GM12878 (cell line): ENCODE results near the gene HSBP1L1. TPM values are rescaled to one million over a fixed set of nuclear protein-coding genes. Genes with fewer than 3 reads are reported as not detected.

Source experiments
- ATAC-seq: fragments of 200-7000 bp; cut with Tn5 transposase; 3 replicates; pipeline ENCODE4 v1.9.1; 2020; ENCODE audit warnings: mild to moderate bottlenecking, moderate library complexity
- BruUV-seq: library from RNA; stranded (reverse); fragments of 400-500 nt; replicated peaks from 2 replicates; lab custom pipeline; 2021; lab: Mats Ljungman, UMichigan
- CTCF ChIA-PET: fragments of 300-600 bp; sonication (Branson Sonifier 250); formaldehyde crosslinking; extraction: SDS; loops from one replicate; lab custom pipeline; 2021; ENCODE audit warnings: inconsistent platforms; lab: Yijun Ruan, JAX
- POLR2A ChIA-PET: fragments of 350-600 bp; formaldehyde crosslinking; extraction: SDS; loops from one replicate; lab custom pipeline; 2021; ENCODE audit warnings: inconsistent platforms; lab: Charles Lee
- RAD21 ChIA-PET: fragments of 300-600 bp; sonication (Branson Sonifier 250); formaldehyde crosslinking; loops from one replicate; lab custom pipeline; 2023; ENCODE audit warnings: antibody characterized with exemption; ENCODE audit not compliant: unreplicated experiment; lab: Charles Lee
- SMC1A ChIA-PET: fragments of 300-600 bp; sonication (Branson Sonifier 250); formaldehyde crosslinking; loops from one replicate; lab custom pipeline; 2023; ENCODE audit not compliant: unreplicated experiment, uncharacterized antibody; lab: Charles Lee
- DNase-seq: peaks from one replicate; pipeline ENCODE4 v3.0.0-alpha.2; 2011; ENCODE audit warnings: low read depth, low spot score
- FAIRE-seq: peaks from 3 replicates; lab custom pipeline; 2011; peaks lifted over from hg19 to GRCh38; lab: Jason Lieb, UNC
- H2AFZ ChIP-seq: 2 replicates; pipeline ENCODE4 v1.6.0; 2011; ENCODE audit warnings: low read depth, low read length, control low read depth; ENCODE audit not compliant: control insufficient read depth
- H3K27ac ChIP-seq: 2 replicates; pipeline ENCODE4 v1.5.1; 2011; ENCODE audit warnings: control low read depth; ENCODE audit not compliant: control insufficient read depth, insufficient read depth
- H3K27me3 ChIP-seq, 2 experiments: replicated peaks in 1 of 2; 2 replicates each; pipeline versions ENCODE4 v1.6.0 to v1.6.1; 2011; ENCODE audit warnings: low read length in 1 of 2; ENCODE audit not compliant: control insufficient read depth in 2 of 2, insufficient read depth in 2 of 2
- H3K36me3 ChIP-seq, 2 experiments: 2 replicates each; pipeline ENCODE4 v1.5.1; 2011; ENCODE audit warnings: low read length in 1 of 2; ENCODE audit not compliant: control insufficient read depth in 2 of 2, insufficient read depth in 2 of 2
- H3K4me1 ChIP-seq: 2 replicates; pipeline ENCODE4 v1.6.1; 2011; ENCODE audit warnings: mild to moderate bottlenecking, low read length, moderate library complexity, mixed read lengths; ENCODE audit not compliant: control insufficient read depth, insufficient read depth
- H3K4me2 ChIP-seq: 2 replicates; pipeline ENCODE4 v1.6.0; 2011; ENCODE audit warnings: control low read depth; ENCODE audit not compliant: control insufficient read depth, insufficient read depth
- H3K4me3 ChIP-seq: fragments of 200-600 bp; sonication (generic); 2 replicates; pipeline ENCODE4 v1.5.1; 2016
- H3K79me2 ChIP-seq: 2 replicates; pipeline ENCODE4 v1.6.0; 2011; ENCODE audit warnings: low read length; ENCODE audit not compliant: control insufficient read depth, insufficient read depth
- H3K9ac ChIP-seq: 2 replicates; pipeline ENCODE4 v1.8.0; 2011; ENCODE audit warnings: low read length, control low read depth, mixed read lengths; ENCODE audit not compliant: control insufficient read depth, insufficient read depth
- H3K9me3 ChIP-seq: replicated peaks from 3 replicates; pipeline ENCODE4 v1.5.1; 2011; ENCODE audit warnings: mild to moderate bottlenecking, low read length; ENCODE audit not compliant: control insufficient read depth, insufficient read depth
- H4K20me1 ChIP-seq: 2 replicates; pipeline ENCODE4 v1.6.0; 2011; ENCODE audit not compliant: control insufficient read depth, insufficient read depth
- IKZF1 ChIP-seq: fragments of 450-650 bp; conservative IDR thresholded peaks from 2 replicates; pipeline ENCODE4 v1.6.1; 2017; ENCODE audit warnings: antibody characterized with exemption, mild to moderate bottlenecking
- IKZF2 ChIP-seq, 2 experiments: fragments of 450-650 bp; IDR thresholded peaks; 2 replicates each; pipeline ENCODE4 v1.6.1; 2017; ENCODE audit warnings: mild to moderate bottlenecking in 2 of 2, moderate library complexity in 2 of 2
- KAT2A ChIP-seq: conservative IDR thresholded peaks from 2 replicates; pipeline ENCODE4 v1.6.1; 2011; ENCODE audit warnings: low read depth, low read length; ENCODE audit not compliant: control insufficient read depth
- LARP7 ChIP-seq: fragments of 450-650 bp; IDR thresholded peaks from 2 replicates; pipeline ENCODE4 v1.6.1; 2017; ENCODE audit warnings: mild to moderate bottlenecking
- MEF2B ChIP-seq: fragments of 450-650 bp; IDR thresholded peaks from 2 replicates; pipeline ENCODE4 v1.6.1; 2018; ENCODE audit warnings: mild to moderate bottlenecking, moderate library complexity; ENCODE audit not compliant: partially characterized antibody, poor library complexity, severe bottlenecking
- NBN ChIP-seq: fragments of 450-650 bp; IDR thresholded peaks from 2 replicates; pipeline ENCODE4 v1.6.1; 2016
- NFYB ChIP-seq: IDR thresholded peaks from 2 replicates; pipeline ENCODE4 v1.6.1; 2011; ENCODE audit warnings: low read depth, mild to moderate bottlenecking, low read length, improper control_type of control experiment, moderate library complexity; ENCODE audit not compliant: insufficient read depth
- POLR2A ChIP-seq: IDR thresholded peaks from 2 replicates; pipeline ENCODE4 v1.6.1; 2011; ENCODE audit warnings: low read depth, mild to moderate bottlenecking, low read length
- POU2F2 ChIP-seq: IDR thresholded peaks from 3 replicates; pipeline ENCODE4 v1.6.1; 2011; ENCODE audit warnings: low read depth, mild to moderate bottlenecking, low read length, borderline replicate concordance
- SREBF2 ChIP-seq: IDR thresholded peaks from 2 replicates; pipeline ENCODE4 v1.6.1; 2012; ENCODE audit warnings: mild to moderate bottlenecking, low read length
- TCF7 ChIP-seq: IDR thresholded peaks from 2 replicates; pipeline ENCODE4 v1.6.1; 2014; ENCODE audit warnings: antibody characterized with exemption, borderline replicate concordance
- WRNIP1 ChIP-seq: IDR thresholded peaks from 2 replicates; pipeline ENCODE4 v1.6.1; 2011; ENCODE audit warnings: low read depth, low read length, improper control_type of control experiment, borderline replicate concordance
- WGBS: methylation state at CpG from one replicate; pipeline ENCODE4 v1.1.6; 2016; ENCODE audit warnings: low lambda C conversion rate; ENCODE audit not compliant: insufficient replicate concordance, insufficient coverage; ENCODE audit errors: missing lambda C conversion rate; 5-methylcytosine and 5-hydroxymethylcytosine counted together
- in situ Hi-C: fragments of 300-500 bp; cut with MboI; formaldehyde crosslinking; loops from 9 replicates; pipeline ENCODE4 v1.14.3; 2018; ENCODE audit warnings: mixed read lengths
- intact Hi-C: fragments of 100-400 bp; cut with micrococcal nuclease; formaldehyde crosslinking; loops from one replicate; pipeline ENCODE4 v1.14.2; 2022; ENCODE audit not compliant: unreplicated experiment
- polyA plus RNA-seq, 11 experiments: library from polyadenylated mRNA; depleted of rRNA in 4 of 11; unstranded in 6 of 11; stranded (reverse) in 5 of 11; fragments of >200 nt; fragmentation: Nextera tagmentation in 4 of 11; fragmentation: Illumina TruSeq in 1 of 11; extraction: Ambion mirVana in 4 of 11; extraction: Trizol in 1 of 11; gene quantifications; 1 replicate in 1 of 11; 2 replicates in 10 of 11; pipeline versions ENCODE4 v1.2.1 to v1.2.3, GENCODE V29; 2011 to 2016; ENCODE audit warnings: inconsistent platforms in 2 of 11, missing spikeins in 2 of 11, low read depth in 1 of 11
- total RNA-seq, 4 experiments: library from RNA; depleted of rRNA in 3 of 4; stranded (reverse); fragments of >200 nt in 3 of 4; fragmentation: Illumina TruSeq in 1 of 4; extraction: Trizol in 1 of 4; gene quantifications; 2 replicates each; pipeline versions ENCODE4 v1.2.1 to v1.2.3, GENCODE V29; 2013 to 2021
- TF ChIP-seq, protein P1 (sequence below): fragments of 450-650 bp; IDR thresholded peaks from 2 replicates; pipeline ENCODE4 v1.6.1; 2017; ENCODE audit warnings: borderline replicate concordance
- TF ChIP-seq, protein P2 (sequence below): IDR thresholded peaks from 2 replicates; pipeline ENCODE4 v1.6.1; 2012; ENCODE audit warnings: low read depth, low read length, improper control_type of control experiment
- TF ChIP-seq, protein P3 (sequence below): fragments of 450-650 bp; IDR thresholded peaks from 2 replicates; pipeline ENCODE4 v1.6.1; 2017; ENCODE audit warnings: antibody characterized with exemption, mild to moderate bottlenecking, moderate library complexity
- TF ChIP-seq, protein P4 (sequence below): fragments of 450-650 bp; IDR thresholded peaks from 2 replicates; pipeline ENCODE4 v1.6.1; 2018; ENCODE audit warnings: mild to moderate bottlenecking, low read depth, moderate library complexity; ENCODE audit not compliant: partially characterized antibody

Gene HSBP1L1
- total and polyA plus RNA-seq, 10 of the 15 experiments (the other 5 are each of a cell fraction or from before 2014, with no cell fraction given), result 0.97 to 14.0 (median 6.9) TPM; not detected in 1

DNA sequence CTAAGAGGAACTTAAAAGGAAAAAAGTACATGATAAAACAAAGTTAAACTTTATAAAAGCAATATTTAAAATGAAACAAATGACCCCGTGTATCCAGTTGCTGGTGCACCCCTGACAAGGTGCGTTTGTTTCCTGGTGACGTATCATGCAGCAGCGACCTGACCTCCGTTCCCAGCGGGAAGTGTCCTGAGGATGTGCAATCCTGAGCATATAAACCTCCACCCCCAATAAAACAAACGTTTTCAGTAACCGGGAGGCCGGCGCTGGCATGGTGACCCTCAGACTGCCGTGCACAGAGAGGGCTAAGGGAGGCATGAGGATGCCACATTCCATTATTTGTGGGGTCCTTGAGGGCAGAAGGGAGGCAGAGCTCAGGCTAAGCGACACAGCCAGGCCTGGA is 27.8 kb upstream of the HSBP1L1 start:
- H3K9ac ChIP-seq, result no peak overlapping the region
- H2AFZ ChIP-seq, result no peak overlapping the region
- no peaks in the 10 kb centered on the region for H3K4me1 ChIP-seq
- no peak overlapping the region for H3K4me2 ChIP-seq
- 96% methylated on average over 12 of the region's 12 CpGs for WGBS
- no peaks in the 10 kb centered on the region for H3K27me3 ChIP-seq
- no peaks in the 10 kb centered on the region for H4K20me1 ChIP-seq
- H3K9me3 ChIP-seq, result peaks cover 3% of the 10 kb centered on the region; the same call in 2 of the 3 replicates
- peaks cover 7 to 12% of the 10 kb centered on the region in 2 experiments; a peak in 3 of 4 replicates for H3K36me3 ChIP-seq
- ATAC-seq (no peak), DNase-seq (no peak), FAIRE-seq (no peak)
- ChIA-PET CTCF (no interaction called here), RAD21 (no interaction called here), POLR2A (interaction anchor here (0.6 kb wide), 1 partner anchor 565 kb away, joined by 5 read pairs; no protein-coding TSS in a partner anchor), SMC1A (no interaction called here)
- H3K4me3 ChIP-seq, result no peak overlapping the region
- H3K79me2 ChIP-seq, result no peaks in the 10 kb centered on the region; the same call in 1 of the 2 replicates
- BruUV-seq, result no TSS peak
- intact Hi-C loops, result no loop called here
- in situ Hi-C loops, result no loop called here
- H3K27ac ChIP-seq, result no peak overlapping the region
- TF ChIP-seq POU2F2 (no peak), LARP7 (no peak), POLR2A (no peak), WRNIP1 (no peak), NFYB (no peak), NBN (no peak), IKZF2 (IDR thresholded peaks at IDR 0.05) (no peak), SREBF2 (no peak), IKZF1 (no peak), TCF7 (no peak), KAT2A (no peak), MEF2B (no peak)
- TF ChIP-seq, protein P1, sequence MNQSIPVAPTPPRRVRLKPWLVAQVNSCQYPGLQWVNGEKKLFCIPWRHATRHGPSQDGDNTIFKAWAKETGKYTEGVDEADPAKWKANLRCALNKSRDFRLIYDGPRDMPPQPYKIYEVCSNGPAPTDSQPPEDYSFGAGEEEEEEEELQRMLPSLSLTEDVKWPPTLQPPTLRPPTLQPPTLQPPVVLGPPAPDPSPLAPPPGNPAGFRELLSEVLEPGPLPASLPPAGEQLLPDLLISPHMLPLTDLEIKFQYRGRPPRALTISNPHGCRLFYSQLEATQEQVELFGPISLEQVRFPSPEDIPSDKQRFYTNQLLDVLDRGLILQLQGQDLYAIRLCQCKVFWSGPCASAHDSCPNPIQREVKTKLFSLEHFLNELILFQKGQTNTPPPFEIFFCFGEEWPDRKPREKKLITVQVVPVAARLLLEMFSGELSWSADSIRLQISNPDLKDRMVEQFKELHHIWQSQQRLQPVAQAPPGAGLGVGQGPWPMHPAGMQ, result no peak
- TF ChIP-seq, protein P2, sequence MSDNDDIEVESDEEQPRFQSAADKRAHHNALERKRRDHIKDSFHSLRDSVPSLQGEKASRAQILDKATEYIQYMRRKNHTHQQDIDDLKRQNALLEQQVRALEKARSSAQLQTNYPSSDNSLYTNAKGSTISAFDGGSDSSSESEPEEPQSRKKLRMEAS, result no peak
- TF ChIP-seq, protein P3, sequence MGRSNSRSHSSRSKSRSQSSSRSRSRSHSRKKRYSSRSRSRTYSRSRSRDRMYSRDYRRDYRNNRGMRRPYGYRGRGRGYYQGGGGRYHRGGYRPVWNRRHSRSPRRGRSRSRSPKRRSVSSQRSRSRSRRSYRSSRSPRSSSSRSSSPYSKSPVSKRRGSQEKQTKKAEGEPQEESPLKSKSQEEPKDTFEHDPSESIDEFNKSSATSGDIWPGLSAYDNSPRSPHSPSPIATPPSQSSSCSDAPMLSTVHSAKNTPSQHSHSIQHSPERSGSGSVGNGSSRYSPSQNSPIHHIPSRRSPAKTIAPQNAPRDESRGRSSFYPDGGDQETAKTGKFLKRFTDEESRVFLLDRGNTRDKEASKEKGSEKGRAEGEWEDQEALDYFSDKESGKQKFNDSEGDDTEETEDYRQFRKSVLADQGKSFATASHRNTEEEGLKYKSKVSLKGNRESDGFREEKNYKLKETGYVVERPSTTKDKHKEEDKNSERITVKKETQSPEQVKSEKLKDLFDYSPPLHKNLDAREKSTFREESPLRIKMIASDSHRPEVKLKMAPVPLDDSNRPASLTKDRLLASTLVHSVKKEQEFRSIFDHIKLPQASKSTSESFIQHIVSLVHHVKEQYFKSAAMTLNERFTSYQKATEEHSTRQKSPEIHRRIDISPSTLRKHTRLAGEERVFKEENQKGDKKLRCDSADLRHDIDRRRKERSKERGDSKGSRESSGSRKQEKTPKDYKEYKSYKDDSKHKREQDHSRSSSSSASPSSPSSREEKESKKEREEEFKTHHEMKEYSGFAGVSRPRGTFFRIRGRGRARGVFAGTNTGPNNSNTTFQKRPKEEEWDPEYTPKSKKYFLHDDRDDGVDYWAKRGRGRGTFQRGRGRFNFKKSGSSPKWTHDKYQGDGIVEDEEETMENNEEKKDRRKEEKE, result no peak
- TF ChIP-seq, protein P4, sequence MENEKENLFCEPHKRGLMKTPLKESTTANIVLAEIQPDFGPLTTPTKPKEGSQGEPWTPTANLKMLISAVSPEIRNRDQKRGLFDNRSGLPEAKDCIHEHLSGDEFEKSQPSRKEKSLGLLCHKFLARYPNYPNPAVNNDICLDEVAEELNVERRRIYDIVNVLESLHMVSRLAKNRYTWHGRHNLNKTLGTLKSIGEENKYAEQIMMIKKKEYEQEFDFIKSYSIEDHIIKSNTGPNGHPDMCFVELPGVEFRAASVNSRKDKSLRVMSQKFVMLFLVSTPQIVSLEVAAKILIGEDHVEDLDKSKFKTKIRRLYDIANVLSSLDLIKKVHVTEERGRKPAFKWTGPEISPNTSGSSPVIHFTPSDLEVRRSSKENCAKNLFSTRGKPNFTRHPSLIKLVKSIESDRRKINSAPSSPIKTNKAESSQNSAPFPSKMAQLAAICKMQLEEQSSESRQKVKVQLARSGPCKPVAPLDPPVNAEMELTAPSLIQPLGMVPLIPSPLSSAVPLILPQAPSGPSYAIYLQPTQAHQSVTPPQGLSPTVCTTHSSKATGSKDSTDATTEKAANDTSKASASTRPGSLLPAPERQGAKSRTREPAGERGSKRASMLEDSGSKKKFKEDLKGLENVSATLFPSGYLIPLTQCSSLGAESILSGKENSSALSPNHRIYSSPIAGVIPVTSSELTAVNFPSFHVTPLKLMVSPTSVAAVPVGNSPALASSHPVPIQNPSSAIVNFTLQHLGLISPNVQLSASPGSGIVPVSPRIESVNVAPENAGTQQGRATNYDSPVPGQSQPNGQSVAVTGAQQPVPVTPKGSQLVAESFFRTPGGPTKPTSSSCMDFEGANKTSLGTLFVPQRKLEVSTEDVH, result no peak
